ENCODE results near the gene PLOD2.

PLOD2 gene

DNA sequence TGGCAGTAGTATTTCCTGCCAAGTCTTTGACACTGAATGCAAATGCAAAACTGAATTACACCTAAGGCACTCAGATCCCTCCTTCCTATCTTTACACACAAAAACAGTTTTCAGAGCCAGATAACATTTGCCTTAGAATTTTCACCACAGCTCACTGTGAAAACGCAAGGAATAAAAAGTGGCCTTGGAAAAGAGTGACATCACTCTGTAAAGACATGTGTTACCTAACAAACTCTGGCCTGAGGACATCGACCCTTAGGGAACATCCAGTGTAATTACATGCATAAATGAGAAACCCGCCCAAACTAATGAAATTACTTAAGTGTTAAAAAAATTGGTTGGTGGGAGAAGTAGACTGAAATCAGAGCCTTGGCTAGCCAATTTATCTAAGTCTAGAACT is 88.9 kb downstream of the PLOD2 start:
- no peak for TF ChIP-seq EGR1 (IDR thresholded peaks at IDR 0.05)
- no peak for TF ChIP-seq FOXM1 (IDR thresholded peaks at IDR 0.05; ENCODE audit: borderline replicate concordance, low read depth)
- TF ChIP-seq, protein P1, sequence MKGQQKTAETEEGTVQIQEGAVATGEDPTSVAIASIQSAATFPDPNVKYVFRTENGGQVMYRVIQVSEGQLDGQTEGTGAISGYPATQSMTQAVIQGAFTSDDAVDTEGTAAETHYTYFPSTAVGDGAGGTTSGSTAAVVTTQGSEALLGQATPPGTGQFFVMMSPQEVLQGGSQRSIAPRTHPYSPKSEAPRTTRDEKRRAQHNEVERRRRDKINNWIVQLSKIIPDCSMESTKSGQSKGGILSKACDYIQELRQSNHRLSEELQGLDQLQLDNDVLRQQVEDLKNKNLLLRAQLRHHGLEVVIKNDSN (IDR thresholded peaks at IDR 0.05), result no peak
- TF ChIP-seq TEAD4 (IDR thresholded peaks at IDR 0.05), result no peak
- TF ChIP-seq, protein P2, sequence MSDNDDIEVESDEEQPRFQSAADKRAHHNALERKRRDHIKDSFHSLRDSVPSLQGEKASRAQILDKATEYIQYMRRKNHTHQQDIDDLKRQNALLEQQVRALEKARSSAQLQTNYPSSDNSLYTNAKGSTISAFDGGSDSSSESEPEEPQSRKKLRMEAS (IDR thresholded peaks at IDR 0.05), result no peak
- TF ChIP-seq EP300 (IDR thresholded peaks at IDR 0.05; ENCODE audit: borderline replicate concordance), result no peak
- no peak for TF ChIP-seq NFIC (IDR thresholded peaks at IDR 0.05)
- no peak for TF ChIP-seq CEBPB (IDR thresholded peaks at IDR 0.05)
- no peak for TF ChIP-seq TAF1 (IDR thresholded peaks at IDR 0.05; ENCODE audit: low read depth)
- no peak for TF ChIP-seq YY1 (IDR thresholded peaks at IDR 0.05; ENCODE audit: low read depth)
- no peak for TF ChIP-seq CREB1 (IDR thresholded peaks at IDR 0.05; ENCODE audit: low read depth)
- no peak for TF ChIP-seq TCF12 (IDR thresholded peaks at IDR 0.05; ENCODE audit: low read depth)
- TF ChIP-seq RAD21 (IDR thresholded peaks at IDR 0.05; ENCODE audit: low read depth), result no peak
- TF ChIP-seq, protein P3, sequence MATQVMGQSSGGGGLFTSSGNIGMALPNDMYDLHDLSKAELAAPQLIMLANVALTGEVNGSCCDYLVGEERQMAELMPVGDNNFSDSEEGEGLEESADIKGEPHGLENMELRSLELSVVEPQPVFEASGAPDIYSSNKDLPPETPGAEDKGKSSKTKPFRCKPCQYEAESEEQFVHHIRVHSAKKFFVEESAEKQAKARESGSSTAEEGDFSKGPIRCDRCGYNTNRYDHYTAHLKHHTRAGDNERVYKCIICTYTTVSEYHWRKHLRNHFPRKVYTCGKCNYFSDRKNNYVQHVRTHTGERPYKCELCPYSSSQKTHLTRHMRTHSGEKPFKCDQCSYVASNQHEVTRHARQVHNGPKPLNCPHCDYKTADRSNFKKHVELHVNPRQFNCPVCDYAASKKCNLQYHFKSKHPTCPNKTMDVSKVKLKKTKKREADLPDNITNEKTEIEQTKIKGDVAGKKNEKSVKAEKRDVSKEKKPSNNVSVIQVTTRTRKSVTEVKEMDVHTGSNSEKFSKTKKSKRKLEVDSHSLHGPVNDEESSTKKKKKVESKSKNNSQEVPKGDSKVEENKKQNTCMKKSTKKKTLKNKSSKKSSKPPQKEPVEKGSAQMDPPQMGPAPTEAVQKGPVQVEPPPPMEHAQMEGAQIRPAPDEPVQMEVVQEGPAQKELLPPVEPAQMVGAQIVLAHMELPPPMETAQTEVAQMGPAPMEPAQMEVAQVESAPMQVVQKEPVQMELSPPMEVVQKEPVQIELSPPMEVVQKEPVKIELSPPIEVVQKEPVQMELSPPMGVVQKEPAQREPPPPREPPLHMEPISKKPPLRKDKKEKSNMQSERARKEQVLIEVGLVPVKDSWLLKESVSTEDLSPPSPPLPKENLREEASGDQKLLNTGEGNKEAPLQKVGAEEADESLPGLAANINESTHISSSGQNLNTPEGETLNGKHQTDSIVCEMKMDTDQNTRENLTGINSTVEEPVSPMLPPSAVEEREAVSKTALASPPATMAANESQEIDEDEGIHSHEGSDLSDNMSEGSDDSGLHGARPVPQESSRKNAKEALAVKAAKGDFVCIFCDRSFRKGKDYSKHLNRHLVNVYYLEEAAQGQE (IDR thresholded peaks at IDR 0.05; ENCODE audit: low read depth), result no peak

DNA sequence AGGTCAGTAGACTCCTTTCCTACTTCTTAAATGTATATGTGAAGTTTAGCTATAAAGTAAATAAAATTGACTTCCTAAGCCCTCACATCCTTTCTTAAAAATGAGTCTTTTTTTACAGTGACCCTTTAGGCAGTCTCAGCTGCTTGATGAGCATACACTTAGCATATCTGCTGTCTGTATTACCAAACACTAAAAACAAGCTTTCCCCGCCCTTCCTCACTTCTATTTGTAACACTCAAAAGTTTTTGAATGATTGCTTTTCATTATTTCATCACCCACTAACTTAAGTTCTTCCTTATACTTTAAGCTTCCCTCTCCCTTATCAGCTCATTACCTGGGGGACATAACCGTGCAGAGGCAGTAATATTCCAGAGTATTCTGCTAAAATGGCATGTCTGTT is 89.4 kb downstream of the PLOD2 start:
- TF ChIP-seq CEBPB (IDR thresholded peaks at IDR 0.05), result no peak
- TF ChIP-seq TEAD4 (IDR thresholded peaks at IDR 0.05), result no peak
- no peak for TF ChIP-seq RAD21 (IDR thresholded peaks at IDR 0.05; ENCODE audit: low read depth)
- TF ChIP-seq YY1 (IDR thresholded peaks at IDR 0.05; ENCODE audit: low read depth), result no peak
- TF ChIP-seq, protein P1 (IDR thresholded peaks at IDR 0.05), result no peak
- TF ChIP-seq EP300 (IDR thresholded peaks at IDR 0.05; ENCODE audit: borderline replicate concordance), result no peak
- TF ChIP-seq EGR1 (IDR thresholded peaks at IDR 0.05), result no peak
- TF ChIP-seq NFIC (IDR thresholded peaks at IDR 0.05), result no peak
- no peak for TF ChIP-seq TAF1 (IDR thresholded peaks at IDR 0.05; ENCODE audit: low read depth)
- no peak for TF ChIP-seq TCF12 (IDR thresholded peaks at IDR 0.05; ENCODE audit: low read depth)
- TF ChIP-seq FOXM1 (IDR thresholded peaks at IDR 0.05; ENCODE audit: borderline replicate concordance, low read depth), result no peak
- TF ChIP-seq CREB1 (IDR thresholded peaks at IDR 0.05; ENCODE audit: low read depth), result no peak
- TF ChIP-seq, protein P3 (IDR thresholded peaks at IDR 0.05; ENCODE audit: low read depth), result no peak
- TF ChIP-seq ZBTB7A (IDR thresholded peaks at IDR 0.05; ENCODE audit: low read depth), result no peak
- TF ChIP-seq, protein P2 (IDR thresholded peaks at IDR 0.05), result no peak

DNA sequence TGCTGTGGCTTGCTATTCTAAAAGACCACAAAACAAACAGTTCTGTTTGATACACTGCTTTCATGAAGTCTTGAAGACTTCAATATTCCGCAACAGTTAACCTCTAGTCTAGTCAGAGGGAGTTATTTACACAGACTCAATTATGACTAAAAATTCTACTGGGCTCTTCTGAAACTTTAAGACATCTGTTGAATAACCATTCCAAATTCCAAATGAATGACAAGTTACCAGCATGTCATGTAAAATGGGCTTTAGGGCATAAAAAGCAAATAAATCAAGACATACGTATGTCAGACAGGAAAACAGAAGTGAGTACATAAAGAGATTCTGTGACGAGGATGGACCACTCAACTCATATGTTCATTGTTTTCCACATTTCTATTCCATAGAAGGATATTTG is 93.9 kb downstream of the PLOD2 start:
- no peak for TF ChIP-seq RAD21 (IDR thresholded peaks at IDR 0.05; ENCODE audit: low read depth)
- no peak for TF ChIP-seq CREB1 (IDR thresholded peaks at IDR 0.05; ENCODE audit: low read depth)
- no peak for TF ChIP-seq TEAD4 (IDR thresholded peaks at IDR 0.05)
- TF ChIP-seq EGR1 (IDR thresholded peaks at IDR 0.05), result no peak
- TF ChIP-seq, protein P1 (IDR thresholded peaks at IDR 0.05), result no peak
- TF ChIP-seq CEBPB (IDR thresholded peaks at IDR 0.05), result no peak
- TF ChIP-seq FOXM1 (IDR thresholded peaks at IDR 0.05; ENCODE audit: borderline replicate concordance, low read depth), result no peak
- no peak for TF ChIP-seq TAF1 (IDR thresholded peaks at IDR 0.05; ENCODE audit: low read depth)
- TF ChIP-seq ZBTB7A (IDR thresholded peaks at IDR 0.05; ENCODE audit: low read depth), result no peak
- TF ChIP-seq EP300 (IDR thresholded peaks at IDR 0.05; ENCODE audit: borderline replicate concordance), result no peak
- TF ChIP-seq, protein P3 (IDR thresholded peaks at IDR 0.05; ENCODE audit: low read depth), result no peak
- no peak for TF ChIP-seq YY1 (IDR thresholded peaks at IDR 0.05; ENCODE audit: low read depth)
- TF ChIP-seq, protein P2 (IDR thresholded peaks at IDR 0.05), result no peak
- TF ChIP-seq NFIC (IDR thresholded peaks at IDR 0.05), result no peak
- no peak for TF ChIP-seq TCF12 (IDR thresholded peaks at IDR 0.05; ENCODE audit: low read depth)
